Testis (tissue), 2 donors: ENCODE measurements around the gene FBXL13.
"Not testable (repeated sequence)": the region's sequence is repeated elsewhere in the genome, so short reads cannot be mapped to it uniquely, and the experiment has no call there.

Experiments
- POLR2A ChIP-seq: fragments of 450-650 bp; IDR thresholded peaks from one replicate; pipeline ENCODE4 v1.6.1; 2017; ENCODE audit warnings: antibody characterized with exemption, mild to moderate bottlenecking, moderate library complexity
- TF ChIP-seq, protein P1 (sequence below), 3 experiments: fragments of 450-650 bp in 2 of 3; fragments of 200-600 bp in 1 of 3; sonication (generic) in 1 of 3; IDR thresholded peaks; one replicate each; pipeline ENCODE4 v1.5.1; 2016 to 2019; ENCODE audit warnings: antibody characterized with exemption in 3 of 3, mild to moderate bottlenecking in 2 of 3, moderate library complexity in 1 of 3

DNA sequence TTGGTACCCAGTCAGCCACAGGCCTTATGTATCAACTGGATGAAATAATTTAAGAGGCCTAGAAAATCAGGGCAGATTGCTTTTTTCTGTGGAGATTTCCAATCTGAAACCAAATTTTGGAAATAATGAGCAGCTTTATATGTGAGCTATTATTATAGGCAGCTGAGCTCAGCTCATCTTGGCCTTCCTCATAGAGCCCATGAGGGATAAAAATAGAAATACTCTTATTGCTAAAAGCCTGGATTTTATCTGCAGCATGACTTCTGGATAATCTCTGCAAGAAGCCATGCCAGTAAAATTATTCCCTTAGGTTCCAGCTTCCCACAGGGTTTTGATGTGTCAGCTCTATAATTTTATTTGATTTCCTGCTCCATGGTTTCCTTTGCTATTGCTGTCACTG lies 282.8 kb downstream of the FBXL13 start:
- TF ChIP-seq, protein P1, sequence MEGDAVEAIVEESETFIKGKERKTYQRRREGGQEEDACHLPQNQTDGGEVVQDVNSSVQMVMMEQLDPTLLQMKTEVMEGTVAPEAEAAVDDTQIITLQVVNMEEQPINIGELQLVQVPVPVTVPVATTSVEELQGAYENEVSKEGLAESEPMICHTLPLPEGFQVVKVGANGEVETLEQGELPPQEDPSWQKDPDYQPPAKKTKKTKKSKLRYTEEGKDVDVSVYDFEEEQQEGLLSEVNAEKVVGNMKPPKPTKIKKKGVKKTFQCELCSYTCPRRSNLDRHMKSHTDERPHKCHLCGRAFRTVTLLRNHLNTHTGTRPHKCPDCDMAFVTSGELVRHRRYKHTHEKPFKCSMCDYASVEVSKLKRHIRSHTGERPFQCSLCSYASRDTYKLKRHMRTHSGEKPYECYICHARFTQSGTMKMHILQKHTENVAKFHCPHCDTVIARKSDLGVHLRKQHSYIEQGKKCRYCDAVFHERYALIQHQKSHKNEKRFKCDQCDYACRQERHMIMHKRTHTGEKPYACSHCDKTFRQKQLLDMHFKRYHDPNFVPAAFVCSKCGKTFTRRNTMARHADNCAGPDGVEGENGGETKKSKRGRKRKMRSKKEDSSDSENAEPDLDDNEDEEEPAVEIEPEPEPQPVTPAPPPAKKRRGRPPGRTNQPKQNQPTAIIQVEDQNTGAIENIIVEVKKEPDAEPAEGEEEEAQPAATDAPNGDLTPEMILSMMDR (IDR thresholded peaks at IDR 0.05) = not testable (repeated sequence)
- not testable (repeated sequence) for TF ChIP-seq POLR2A
